Activated naive CD8-positive, alpha-beta T cell (primary cell): ENCODE data around the gene RPA3.

Source experiments
- H3K27ac Mint-ChIP-seq: one replicate; pipeline ENCODE4 v1.8.0; 2021; ENCODE audit warnings: mixed read lengths
- H3K27me3 Mint-ChIP-seq: one replicate; pipeline ENCODE4 v1.8.0; 2021; ENCODE audit warnings: mixed read lengths
- H3K36me3 Mint-ChIP-seq: one replicate; pipeline ENCODE4 v1.8.0; 2021; ENCODE audit warnings: mixed read lengths
- H3K4me1 Mint-ChIP-seq: one replicate; pipeline ENCODE4 v1.8.0; 2021; ENCODE audit warnings: low read depth, mixed read lengths
- H3K4me3 Mint-ChIP-seq: one replicate; pipeline ENCODE4 v1.8.0; 2021; ENCODE audit warnings: mild to moderate bottlenecking, mixed read lengths
- H3K9me3 Mint-ChIP-seq: one replicate; pipeline ENCODE4 v1.8.0; 2021; ENCODE audit warnings: low read depth, mixed read lengths

The RPA3 gene

GRCh38 chr7:7740037-7740355 lies 21.6 kb upstream of the RPA3 start:
- Mint-ChIP-seq H3K36me3 (peaks cover 13% of the 10 kb centered on the region), H3K4me3 (no peak overlapping the region), H3K9me3 (no peaks in the 10 kb centered on the region), H3K4me1 (peaks cover 19% of the 10 kb centered on the region), H3K27ac (no peak overlapping the region), H3K27me3 (no peaks in the 10 kb centered on the region)

- Mint-ChIP-seq H3K9me3 (no peaks in the 10 kb centered on the region), H3K27me3 (no peaks in the 10 kb centered on the region), H3K4me3 (no peak overlapping the region), H3K36me3 (peaks cover 13% of the 10 kb centered on the region), H3K4me1 (peaks cover 21% of the 10 kb centered on the region), H3K27ac (no peak overlapping the region)
These were observed 21.0 kb upstream of the RPA3 start for GRCh38 chr7:7739204-7740036.

- no peaks in the 10 kb centered on the region for H3K9me3 Mint-ChIP-seq
- H3K4me1 Mint-ChIP-seq: peaks cover 22% of the 10 kb centered on the region
- no peak overlapping the region for H3K27ac Mint-ChIP-seq
- H3K27me3 Mint-ChIP-seq: no peaks in the 10 kb centered on the region
- H3K4me3 Mint-ChIP-seq: no peak overlapping the region
- peaks cover 13% of the 10 kb centered on the region for H3K36me3 Mint-ChIP-seq
These were observed 20.2 kb upstream of the RPA3 start for GRCh38 chr7:7738622-7739021.

GRCh38 chr7:7738177-7738576 lies 19.8 kb upstream of the RPA3 start:
- no peaks in the 10 kb centered on the region for H3K27me3 Mint-ChIP-seq
- no peak overlapping the region for H3K27ac Mint-ChIP-seq
- H3K9me3 Mint-ChIP-seq: no peaks in the 10 kb centered on the region
- H3K4me3 Mint-ChIP-seq: no peak overlapping the region
- H3K4me1 Mint-ChIP-seq: peaks cover 22% of the 10 kb centered on the region
- H3K36me3 Mint-ChIP-seq: peaks cover 13% of the 10 kb centered on the region

- Mint-ChIP-seq H3K4me1 (peaks cover 22% of the 10 kb centered on the region), H3K9me3 (no peaks in the 10 kb centered on the region), H3K4me3 (no peak overlapping the region)
These were observed 19.3 kb upstream of the RPA3 start for GRCh38 chr7:7737674-7738073.

GRCh38 chr7:7736671-7737070 lies 18.3 kb upstream of the RPA3 start:
- Mint-ChIP-seq H3K27ac (no peak overlapping the region), H3K4me1 (peaks cover 22% of the 10 kb centered on the region), H3K4me3 (no peak overlapping the region), H3K9me3 (no peaks in the 10 kb centered on the region), H3K36me3 (peaks cover 9% of the 10 kb centered on the region), H3K27me3 (no peaks in the 10 kb centered on the region)

More at GRCh38 chr7:7737674-7738073, 19.3 kb upstream of the RPA3 start:
- Mint-ChIP-seq H3K36me3 (peaks cover 13% of the 10 kb centered on the region), H3K27ac (no peak overlapping the region), H3K27me3 (no peaks in the 10 kb centered on the region)

GRCh38 chr7:7732621-7733281 lies 14.3 kb upstream of the RPA3 start:
- peaks cover 7% of the 10 kb centered on the region for H3K36me3 Mint-ChIP-seq
- H3K4me1 Mint-ChIP-seq: peaks cover 7% of the 10 kb centered on the region
- H3K9me3 Mint-ChIP-seq: no peaks in the 10 kb centered on the region
- no peak overlapping the region for H3K27ac Mint-ChIP-seq
- no peaks in the 10 kb centered on the region for H3K27me3 Mint-ChIP-seq
- H3K4me3 Mint-ChIP-seq: no peak overlapping the region

GRCh38 chr7:7731732-7732131 lies 13.3 kb upstream of the RPA3 start:
- H3K4me1 Mint-ChIP-seq: peaks cover 5% of the 10 kb centered on the region
- no peak overlapping the region for H3K4me3 Mint-ChIP-seq
- peaks cover 5% of the 10 kb centered on the region for H3K36me3 Mint-ChIP-seq
- H3K27me3 Mint-ChIP-seq: no peaks in the 10 kb centered on the region
- no peaks in the 10 kb centered on the region for H3K9me3 Mint-ChIP-seq
- H3K27ac Mint-ChIP-seq: no peak overlapping the region

- Mint-ChIP-seq H3K27ac (no peak overlapping the region), H3K4me1 (peaks cover 17% of the 10 kb centered on the region), H3K4me3 (no peak overlapping the region), H3K9me3 (no peaks in the 10 kb centered on the region), H3K36me3 (peaks cover 12% of the 10 kb centered on the region), H3K27me3 (no peaks in the 10 kb centered on the region)
These were observed 2.6 kb upstream of the RPA3 start for GRCh38 chr7:7720750-7721621.

- H3K27me3 Mint-ChIP-seq: no peaks in the 10 kb centered on the region
- H3K36me3 Mint-ChIP-seq: peaks cover 12% of the 10 kb centered on the region
- H3K27ac Mint-ChIP-seq: peak overlapping the region; percentile 92
- no peaks in the 10 kb centered on the region for H3K9me3 Mint-ChIP-seq
- H3K4me3 Mint-ChIP-seq: no peak overlapping the region
- H3K4me1 Mint-ChIP-seq: peaks cover 17% of the 10 kb centered on the region
These were observed 1.8 kb upstream of the RPA3 start for GRCh38 chr7:7720193-7720592.

- H3K27me3 Mint-ChIP-seq: no peaks in the 10 kb centered on the region
These were observed 829 bp upstream of the RPA3 start for GRCh38 chr7:7719236-7719635.

GRCh38 chr7:7713730-7714129 lies 4.7 kb downstream of the RPA3 start:
- peaks cover 28% of the 10 kb centered on the region for H3K4me1 Mint-ChIP-seq
- no peaks in the 10 kb centered on the region for H3K9me3 Mint-ChIP-seq
- no peaks in the 10 kb centered on the region for H3K27me3 Mint-ChIP-seq
- H3K4me3 Mint-ChIP-seq: no peak overlapping the region
- H3K36me3 Mint-ChIP-seq: peaks cover 3% of the 10 kb centered on the region
- H3K27ac Mint-ChIP-seq: no peak overlapping the region

More at GRCh38 chr7:7719236-7719635, 829 bp upstream of the RPA3 start:
- Mint-ChIP-seq H3K9me3 (no peaks in the 10 kb centered on the region), H3K27ac (peak overlapping the region; percentile 92), H3K4me3 (peak overlapping the region; percentile 58), H3K4me1 (peaks cover 17% of the 10 kb centered on the region), H3K36me3 (peaks cover 10% of the 10 kb centered on the region)

GRCh38 chr7:7710469-7710868 lies 7.9 kb downstream of the RPA3 start:
- H3K9me3 Mint-ChIP-seq: no peaks in the 10 kb centered on the region

GRCh38 chr7:7709291-7709690 lies 9.1 kb downstream of the RPA3 start:
- Mint-ChIP-seq H3K4me3 (no peak overlapping the region), H3K27me3 (no peaks in the 10 kb centered on the region), H3K9me3 (no peaks in the 10 kb centered on the region), H3K4me1 (peaks cover 38% of the 10 kb centered on the region), H3K36me3 (peaks cover 3% of the 10 kb centered on the region), H3K27ac (no peak overlapping the region)

More at GRCh38 chr7:7710469-7710868, 7.9 kb downstream of the RPA3 start:
- H3K4me3 Mint-ChIP-seq: no peak overlapping the region
- no peak overlapping the region for H3K27ac Mint-ChIP-seq
- peaks cover 3% of the 10 kb centered on the region for H3K36me3 Mint-ChIP-seq
- H3K27me3 Mint-ChIP-seq: no peaks in the 10 kb centered on the region
- H3K4me1 Mint-ChIP-seq: peaks cover 38% of the 10 kb centered on the region

- H3K27me3 Mint-ChIP-seq: no peaks in the 10 kb centered on the region
- H3K36me3 Mint-ChIP-seq: peaks cover 2% of the 10 kb centered on the region
- no peak overlapping the region for H3K4me3 Mint-ChIP-seq
- H3K27ac Mint-ChIP-seq: no peak overlapping the region
- no peaks in the 10 kb centered on the region for H3K9me3 Mint-ChIP-seq
- H3K4me1 Mint-ChIP-seq: peaks cover 35% of the 10 kb centered on the region
These were observed 10.6 kb downstream of the RPA3 start for GRCh38 chr7:7707806-7708205.
